Neural cell (in vitro differentiated cells): ENCODE measurements around the gene ZBTB25. TPM values are rescaled to one million over a fixed set of nuclear protein-coding genes. Genes with fewer than 3 reads are reported as not detected.

ENCODE experiments used
- H2AFZ ChIP-seq: fragments of 200-600, 300-800 bp; sonication (generic), shearing (Covaris generic); 2 replicates; pipeline ENCODE4 v1.6.0; 2014; ENCODE audit warnings: low read depth, mild to moderate bottlenecking, antibody characterized with exemption, low read length, moderate library complexity
- H3F3A ChIP-seq: fragments of 200-600 bp; shearing (Covaris generic); 2 replicates; pipeline ENCODE4 v1.6.1; 2016; ENCODE audit warnings: mild to moderate bottlenecking, moderate library complexity, mixed read lengths, antibody characterized with exemption, low read length; ENCODE audit not compliant: insufficient read depth, poor library complexity, severe bottlenecking
- H3K27ac ChIP-seq: fragments of 200-600, 300-800 bp; sonication (generic), shearing (Covaris generic); 2 replicates; pipeline ENCODE4 v1.5.1; 2014; ENCODE audit warnings: mild to moderate bottlenecking, low read length, moderate library complexity
- H3K27me3 ChIP-seq: fragments of 300-800, 200-600 bp; sonication (generic), shearing (Covaris generic); 2 replicates; pipeline ENCODE4 v1.6.0; 2014; ENCODE audit warnings: mild to moderate bottlenecking, low read depth, low read length, moderate library complexity; ENCODE audit not compliant: insufficient read depth
- H3K36me3 ChIP-seq: fragments of 300-800, 200-600 bp; sonication (generic), shearing (Covaris generic); 2 replicates; pipeline ENCODE4 v1.5.1; 2014; ENCODE audit warnings: mild to moderate bottlenecking, antibody characterized with exemption, low read length, moderate library complexity; ENCODE audit not compliant: insufficient read depth
- H3K4me2 ChIP-seq: fragments of 300-800, 200-600 bp; sonication (generic), shearing (Covaris generic); 2 replicates; pipeline ENCODE4 v1.6.0; 2014; ENCODE audit warnings: mild to moderate bottlenecking, low read length
- H3K4me3 ChIP-seq: fragments of 300-800, 200-600 bp; sonication (generic), shearing (Covaris generic); 2 replicates; pipeline ENCODE4 v1.5.1; 2014; ENCODE audit warnings: mild to moderate bottlenecking, low read length, moderate library complexity
- H3K79me2 ChIP-seq: fragments of 200-600 bp; shearing (Covaris generic); replicated peaks from 2 replicates; pipeline ENCODE4 v1.6.0; 2014; ENCODE audit warnings: mild to moderate bottlenecking, low read length, moderate library complexity; ENCODE audit not compliant: insufficient read depth
- H3K9ac ChIP-seq: fragments of 300-800, 200-600 bp; sonication (generic), shearing (Covaris generic); 2 replicates; pipeline ENCODE4 v1.6.1; 2016; ENCODE audit warnings: mild to moderate bottlenecking, low read length, mixed read lengths
- H3K9me2 ChIP-seq: fragments of 200-600 bp; shearing (Covaris generic); 2 replicates; pipeline ENCODE4 v1.6.1; 2016; ENCODE audit warnings: mild to moderate bottlenecking, low read length, mixed read lengths; ENCODE audit not compliant: insufficient read depth
- H3K9me3 ChIP-seq: fragments of 200-600, 300-800 bp; sonication (generic), shearing (Covaris generic); 2 replicates; pipeline ENCODE4 v1.6.1; 2016; ENCODE audit warnings: mild to moderate bottlenecking, mixed run types, low read length, moderate library complexity, mixed read lengths
- H4K20me1 ChIP-seq: fragments of 200-600 bp; shearing (Covaris generic); 2 replicates; pipeline ENCODE4 v1.6.1; 2016; ENCODE audit warnings: mild to moderate bottlenecking, mixed run types; ENCODE audit not compliant: insufficient read depth
- CTCF ChIP-seq: fragments of 450-650 bp; IDR thresholded peaks from 2 replicates; pipeline ENCODE4 v1.5.1; 2014; ENCODE audit warnings: antibody characterized with exemption, mild to moderate bottlenecking, moderate library complexity; ENCODE audit not compliant: poor library complexity, severe bottlenecking
- EP300 ChIP-seq: fragments of 450-650 bp; conservative IDR thresholded peaks from 2 replicates; pipeline ENCODE4 v1.6.1; 2014; ENCODE audit warnings: antibody characterized with exemption, mild to moderate bottlenecking, moderate library complexity; ENCODE audit not compliant: poor library complexity, severe bottlenecking
- EZH2 ChIP-seq: fragments of 200-600, 300-800 bp; shearing (Covaris generic), sonication (generic); IDR thresholded peaks from 2 replicates; pipeline ENCODE4 v1.6.1; 2014; ENCODE audit warnings: antibody characterized with exemption, low read length, borderline replicate concordance, mild to moderate bottlenecking; ENCODE audit not compliant: insufficient read depth, poor library complexity, severe bottlenecking
- MXI1 ChIP-seq: fragments of 450-650 bp; conservative IDR thresholded peaks from 2 replicates; pipeline ENCODE4 v1.6.1; 2014; ENCODE audit warnings: antibody characterized with exemption, mild to moderate bottlenecking; ENCODE audit not compliant: poor library complexity, severe bottlenecking
- POLR2AphosphoS5 ChIP-seq: IDR thresholded peaks from 2 replicates; pipeline ENCODE4 v1.6.1; 2012
- RAD21 ChIP-seq: fragments of 450-650 bp; conservative IDR thresholded peaks from 2 replicates; pipeline ENCODE4 v1.6.1; 2014; ENCODE audit warnings: antibody characterized with exemption, mild to moderate bottlenecking, moderate library complexity
- REST ChIP-seq: IDR thresholded peaks from 2 replicates; pipeline ENCODE4 v1.6.1; 2012; ENCODE audit warnings: borderline replicate concordance
- SMC3 ChIP-seq: fragments of 450-650 bp; conservative IDR thresholded peaks from 2 replicates; pipeline ENCODE4 v1.6.1; 2014; ENCODE audit warnings: antibody characterized with exemption, mild to moderate bottlenecking, moderate library complexity; ENCODE audit not compliant: poor library complexity
- TAF1 ChIP-seq: IDR thresholded peaks from 2 replicates; pipeline ENCODE4 v1.6.1; 2012; ENCODE audit warnings: low read depth
- polyA minus RNA-seq: library from RNA; depleted of rRNA, polyadenylated mRNA; stranded (reverse); fragments of >200 nt; gene quantifications from 2 replicates; pipeline ENCODE4 v1.2.3, GENCODE V29; 2014
- polyA plus RNA-seq: library from polyadenylated mRNA; depleted of rRNA; stranded (reverse); fragments of >200 nt; gene quantifications from 2 replicates; pipeline ENCODE4 v1.2.3, GENCODE V29; 2014

ZBTB25 gene
- 5.3 TPM in 2 replicates for polyA plus RNA-seq
- 17.3 and 18.2 TPM in 2 replicates for polyA minus RNA-seq

GRCh38 chr14:64503434-64504309, at the start of gene ZBTB25:
Gene ZBTB25, minus strand, starts transcription at chr14:64503838. Its CDS starts 13,305 bp downstream, at chr14:64490533.
- Histone ChIP-seq H3K4me2 (peak within 1 kb of the TSS; percentile 95), H2AFZ (peak within 1 kb of the TSS; percentile 98), H3K9me3 (no peaks in the 10 kb centered on the region), H3K36me3 (no peaks in the 10 kb centered on the region), H3F3A (no peaks in the 10 kb centered on the region), H3K27ac (peak within 1 kb of the TSS; percentile 97), H4K20me1 (no peaks in the 10 kb centered on the region), H3K27me3 (no peaks in the 10 kb centered on the region), H3K4me3 (peak within 1 kb of the TSS; percentile 98), H3K9me2 (no peaks in the 10 kb centered on the region), H3K79me2 (peaks cover 58% of the 10 kb centered on the region), H3K9ac (peak within 1 kb of the TSS; percentile 99)
- TF ChIP-seq MXI1 = peak; percentile 60
- TF ChIP-seq REST = peak; percentile 87
- peak; percentile 94 for TF ChIP-seq TAF1
- no peak for TF ChIP-seq SMC3
- TF ChIP-seq CTCF = peak; percentile 22
- TF ChIP-seq RAD21 = no peak
- no peak for TF ChIP-seq EZH2
- peak; percentile 41 for TF ChIP-seq EP300
- peak; percentile 89 for TF ChIP-seq POLR2AphosphoS5

GRCh38 chr14:64550621-64551333, 47.1 kb upstream of the ZBTB25 start:
- no peak overlapping the region for H3K4me3 ChIP-seq
- no peak overlapping the region for H2AFZ ChIP-seq
- H3K9me3 ChIP-seq = no peaks in the 10 kb centered on the region
- H3K27ac ChIP-seq = no peak overlapping the region
- no peaks in the 10 kb centered on the region for H3K9me2 ChIP-seq
- H3K27me3 ChIP-seq = peaks cover 36% of the 10 kb centered on the region
- no peaks in the 10 kb centered on the region for H4K20me1 ChIP-seq
- no peaks in the 10 kb centered on the region for H3F3A ChIP-seq
- H3K36me3 ChIP-seq = no peaks in the 10 kb centered on the region
- H3K4me2 ChIP-seq = no peak overlapping the region
- TF ChIP-seq TAF1 (no peak), REST (no peak), EP300 (no peak), POLR2AphosphoS5 (no peak), RAD21 (no peak), EZH2 (no peak), SMC3 (no peak)
- H3K79me2 ChIP-seq = no peaks in the 10 kb centered on the region
- H3K9ac ChIP-seq = no peak overlapping the region
